Lung microvascular endothelial cell (primary cell): ENCODE measurements around the gene UBN1. TPM values are rescaled to one million over a fixed set of nuclear protein-coding genes. Genes with fewer than 3 reads are reported as not detected.
"Not testable (repeated sequence)": the region's sequence is repeated elsewhere in the genome, so short reads cannot be mapped to it uniquely, and the experiment has no call there.

Experiments
- DNase-seq, 2 donors: peaks; one replicate each; pipeline versions ENCODE4 v3.0.0 to v3.0.0-alpha.2; 2010; ENCODE audit warnings: low read depth in 2 of 2
- total RNA-seq: library from RNA; depleted of rRNA; stranded (reverse); fragments of >200 nt; gene quantifications from 2 replicates; pipeline ENCODE4 v1.2.1, GENCODE V29; 2014

The UBN1 gene
- total RNA-seq, 1 donor from 2014 or later = 23.8 TPM

DNA sequence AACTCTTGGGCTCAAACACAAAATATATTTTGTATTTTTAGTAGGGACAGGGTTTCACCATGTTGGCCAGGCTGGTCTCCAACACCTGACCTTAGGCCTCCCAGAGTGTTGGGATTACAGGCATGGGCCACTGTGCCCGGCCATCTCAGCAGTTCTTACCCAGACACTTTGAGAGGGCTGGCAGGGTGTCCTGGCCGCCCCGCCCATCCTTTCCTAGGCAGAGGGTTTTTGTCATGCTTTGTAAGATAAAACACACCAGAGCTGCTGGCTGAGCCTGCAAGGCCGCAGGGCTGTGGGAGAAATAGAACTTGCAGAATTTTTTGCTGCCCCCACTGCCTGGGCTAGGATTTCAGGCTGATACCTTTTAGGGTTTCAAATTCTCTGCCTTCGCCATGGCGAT, 80.9 kb downstream of the UBN1 start:
- no peak for DNase-seq

DNA sequence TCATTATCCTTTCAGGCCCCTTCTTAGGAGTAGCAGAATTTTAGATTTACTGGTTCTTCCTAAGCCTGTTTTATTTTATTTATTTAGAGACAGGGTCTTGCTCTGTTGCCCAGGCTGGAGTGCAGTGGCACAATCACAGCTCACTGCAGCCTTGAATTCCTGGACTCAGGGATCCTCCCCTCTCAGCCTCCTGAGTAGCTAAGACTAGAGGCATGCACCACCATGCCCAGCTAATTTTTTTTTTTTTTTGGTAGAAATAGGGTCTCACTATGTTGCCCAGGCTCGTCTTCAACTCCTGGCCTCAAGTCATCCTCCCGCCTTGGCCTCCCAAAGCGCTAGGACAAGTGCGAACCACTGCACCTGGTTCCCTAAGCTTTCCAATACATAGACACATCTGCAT, 82.3 kb downstream of the UBN1 start:
- not testable (repeated sequence) for DNase-seq

- DNase-seq = no peak
These were observed 84.1 kb downstream of the UBN1 start for GRCh38 chr16:4931381-4931780.

Other genes with a start within 250 kb of the UBN1 start
- gene UBALD1, start 232.6 kb upstream of the UBN1 start, total RNA-seq = 3.9 and 4.4 TPM in 2 replicates
- gene MGRN1, start 222.7 kb upstream of the UBN1 start, total RNA-seq = 15.7 and 18.3 TPM in 2 replicates
- gene NUDT16L1, start 153.9 kb upstream of the UBN1 start, total RNA-seq = 22.0 and 31.2 TPM in 2 replicates
- gene ANKS3, start 113.2 kb upstream of the UBN1 start, total RNA-seq = 10.0 and 21.2 TPM in 2 replicates
- gene DNAAF8, start 112.9 kb upstream of the UBN1 start, total RNA-seq = 0.22 and 0.40 TPM in 2 replicates
- 3.7 and 6.2 TPM in 2 replicates for gene ZNF500, start 80.3 kb upstream of the UBN1 start, total RNA-seq
- not detected in 2 replicates for gene SEPTIN12, start 59.1 kb upstream of the UBN1 start, total RNA-seq
- gene SMIM22, start 52.1 kb upstream of the UBN1 start, total RNA-seq = not detected in 2 replicates
- 22.0 and 33.3 TPM in 2 replicates for gene ROGDI, start 44.8 kb upstream of the UBN1 start, total RNA-seq
- 36.4 and 47.8 TPM in 2 replicates for gene GLYR1, start 193 bp upstream of the UBN1 start, total RNA-seq
- 2.4 and 5.4 TPM in 2 replicates for gene PPL, start 89.7 kb downstream of the UBN1 start, total RNA-seq
- gene SEC14L5, start 110.8 kb downstream of the UBN1 start, total RNA-seq = under 0.01 TPM in 1 of 2 replicates, not detected in the other
- 11.1 and 14.3 TPM in 2 replicates for gene NAGPA, start 186.5 kb downstream of the UBN1 start, total RNA-seq
- not detected in 2 replicates for gene C16orf89, start 218.5 kb downstream of the UBN1 start, total RNA-seq
- 22.2 and 31.2 TPM in 2 replicates for gene ALG1, start 224.4 kb downstream of the UBN1 start, total RNA-seq